Measurements from ENCODE around the gene PTGES3. TPM values are rescaled to one million over a fixed set of nuclear protein-coding genes. Genes with fewer than 3 reads are reported as not detected.

The PTGES3 gene
- total RNA-seq, 1 donor from 2014 or later = 298 TPM

GRCh38 chr12:56616244-56616643 lies 71.8 kb downstream of the PTGES3 start:
- peaks cover 47% of the 10 kb centered on the region for H3K36me3 Mint-ChIP-seq
- peaks cover 4% of the 10 kb centered on the region for H3K36me3 ChIP-seq
- no peak for DNase-seq (ENCODE audit: low spot score)
- no peak overlapping the region for H3K4me3 ChIP-seq
- H3K27ac ChIP-seq = no peak overlapping the region
- H3K9me3 Mint-ChIP-seq = no peaks in the 10 kb centered on the region
- no peak overlapping the region for H3K4me2 ChIP-seq
- no peaks in the 10 kb centered on the region for H3K9me3 ChIP-seq (ENCODE audit: low read depth)
- no peak overlapping the region for H3K27ac Mint-ChIP-seq
- H4K20me1 ChIP-seq (ENCODE audit: low read depth) = peaks cover 67% of the 10 kb centered on the region
- no peaks in the 10 kb centered on the region for H3F3A ChIP-seq (ENCODE audit: low read depth)
- peaks cover 3% of the 10 kb centered on the region for H3K4me1 Mint-ChIP-seq
- no peak overlapping the region for H2AFZ ChIP-seq (replicated peaks)
- H3K27me3 Mint-ChIP-seq (ENCODE audit: insufficient read depth, low read depth) = peaks cover 2% of the 10 kb centered on the region
- no peaks in the 10 kb centered on the region for H3K4me1 ChIP-seq
- no peak overlapping the region for H3K9ac ChIP-seq
- H3K27me3 ChIP-seq = no peaks in the 10 kb centered on the region
- TF ChIP-seq, protein P1, sequence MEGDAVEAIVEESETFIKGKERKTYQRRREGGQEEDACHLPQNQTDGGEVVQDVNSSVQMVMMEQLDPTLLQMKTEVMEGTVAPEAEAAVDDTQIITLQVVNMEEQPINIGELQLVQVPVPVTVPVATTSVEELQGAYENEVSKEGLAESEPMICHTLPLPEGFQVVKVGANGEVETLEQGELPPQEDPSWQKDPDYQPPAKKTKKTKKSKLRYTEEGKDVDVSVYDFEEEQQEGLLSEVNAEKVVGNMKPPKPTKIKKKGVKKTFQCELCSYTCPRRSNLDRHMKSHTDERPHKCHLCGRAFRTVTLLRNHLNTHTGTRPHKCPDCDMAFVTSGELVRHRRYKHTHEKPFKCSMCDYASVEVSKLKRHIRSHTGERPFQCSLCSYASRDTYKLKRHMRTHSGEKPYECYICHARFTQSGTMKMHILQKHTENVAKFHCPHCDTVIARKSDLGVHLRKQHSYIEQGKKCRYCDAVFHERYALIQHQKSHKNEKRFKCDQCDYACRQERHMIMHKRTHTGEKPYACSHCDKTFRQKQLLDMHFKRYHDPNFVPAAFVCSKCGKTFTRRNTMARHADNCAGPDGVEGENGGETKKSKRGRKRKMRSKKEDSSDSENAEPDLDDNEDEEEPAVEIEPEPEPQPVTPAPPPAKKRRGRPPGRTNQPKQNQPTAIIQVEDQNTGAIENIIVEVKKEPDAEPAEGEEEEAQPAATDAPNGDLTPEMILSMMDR (IDR thresholded peaks at IDR 0.05) = no peak
- TF ChIP-seq EZH2phosphoT487 (IDR thresholded peaks at IDR 0.05) (no peak), EZH2 (IDR thresholded peaks at IDR 0.05) (no peak)
- no peak overlapping the region for H3K4me3 Mint-ChIP-seq
- H3K79me2 ChIP-seq (ENCODE audit: low read depth) = peaks cover 53% of the 10 kb centered on the region

GRCh38 chr12:56614627-56615026 lies 73.5 kb downstream of the PTGES3 start:
- Histone ChIP-seq H4K20me1 (ENCODE audit: low read depth) (peaks cover 61% of the 10 kb centered on the region), H3K4me2 (no peak overlapping the region), H3K27ac (no peak overlapping the region), H3F3A (ENCODE audit: low read depth) (peaks cover 5% of the 10 kb centered on the region), H3K4me1 (no peaks in the 10 kb centered on the region), H3K36me3 (peaks cover 4% of the 10 kb centered on the region), H3K9ac (no peak overlapping the region), H2AFZ (replicated peaks) (no peak overlapping the region), H3K79me2 (ENCODE audit: low read depth) (peaks cover 36% of the 10 kb centered on the region), H3K4me3 (no peak overlapping the region), H3K9me3 (ENCODE audit: low read depth) (no peaks in the 10 kb centered on the region), H3K27me3 (no peaks in the 10 kb centered on the region)
- no peaks in the 10 kb centered on the region for H3K9me3 Mint-ChIP-seq
- H3K36me3 Mint-ChIP-seq = peaks cover 46% of the 10 kb centered on the region
- no peaks in the 10 kb centered on the region for H3K4me1 Mint-ChIP-seq
- H3K4me3 Mint-ChIP-seq = no peak overlapping the region
- TF ChIP-seq, protein P1 (IDR thresholded peaks at IDR 0.05) = no peak
- TF ChIP-seq EZH2 (IDR thresholded peaks at IDR 0.05) (no peak), EZH2phosphoT487 (IDR thresholded peaks at IDR 0.05) (no peak)
- no peak overlapping the region for H3K27ac Mint-ChIP-seq
- DNase-seq (ENCODE audit: low spot score) = no peak
- H3K27me3 Mint-ChIP-seq (ENCODE audit: insufficient read depth, low read depth) = peaks cover 2% of the 10 kb centered on the region

Small RNA genes lying within 50 kb of the gene (small RNA-seq; reads per million reads assigned to genes)
- gene RN7SL809P (not detected), gene SNORD59A (1,837 reads per million, percentile 99 among the genes with 10 or more reads in this experiment)

Other genes starting within 250 kb of the PTGES3 start
- gene TIMELESS, start 238.9 kb downstream of the PTGES3 start, total RNA-seq (ENCODE audit: low replicate concordance) = 56.3 and 79.1 TPM in 2 replicates
- gene MIP, start 233.6 kb downstream of the PTGES3 start, total RNA-seq (ENCODE audit: low replicate concordance) = 0.03 TPM in 1 of 2 replicates, not detected in the other
- 2.6 and 3.0 TPM in 2 replicates for gene SPRYD4, start 219.7 kb downstream of the PTGES3 start, total RNA-seq (ENCODE audit: low replicate concordance)
- 2.3 and 2.9 TPM in 2 replicates for gene GLS2, start 200.1 kb downstream of the PTGES3 start, total RNA-seq (ENCODE audit: low replicate concordance)
- gene RBMS2, start 166.5 kb downstream of the PTGES3 start, total RNA-seq (ENCODE audit: low replicate concordance) = 12.9 and 13.1 TPM in 2 replicates
- gene BAZ2A, start 58.0 kb downstream of the PTGES3 start, total RNA-seq (ENCODE audit: low replicate concordance) = 27.1 and 55.1 TPM in 2 replicates
- gene ATP5F1B, start 42.3 kb downstream of the PTGES3 start, total RNA-seq (ENCODE audit: low replicate concordance) = 558 and 609 TPM in 2 replicates
- 1,855 and 2,450 TPM in 2 replicates for gene NACA, start 37.0 kb upstream of the PTGES3 start, total RNA-seq (ENCODE audit: low replicate concordance)
- 108 and 166 TPM in 2 replicates for gene PRIM1, start 64.0 kb upstream of the PTGES3 start, total RNA-seq (ENCODE audit: low replicate concordance)
- 2.5 and 10.0 TPM in 2 replicates for gene HSD17B6, start 75.0 kb upstream of the PTGES3 start, total RNA-seq (ENCODE audit: low replicate concordance)
- gene SDR9C7, start 246.1 kb upstream of the PTGES3 start, total RNA-seq (ENCODE audit: low replicate concordance) = 0.28 and 0.32 TPM in 2 replicates